H9 (cell line): Measurements from ENCODE around the gene PSMB3. TPM values are rescaled to one million over a fixed set of nuclear protein-coding genes. Genes with fewer than 3 reads are reported as not detected.

Source experiments
- DNase-seq: peaks from one replicate; pipeline ENCODE4 v3.0.0-alpha.2; 2017
- H2AFZ ChIP-seq: one replicate; pipeline ENCODE4 v1.6.1; 2013; ENCODE audit warnings: mild to moderate bottlenecking, low read length, control low read depth, moderate library complexity
- H2AK5ac ChIP-seq: 2 replicates; pipeline ENCODE4 v1.6.1; 2013; ENCODE audit warnings: low read length, control low read depth, mixed read lengths; ENCODE audit not compliant: insufficient read length
- H2BK120ac ChIP-seq: one replicate; pipeline ENCODE4 v1.6.1; 2013; ENCODE audit warnings: low read depth, mild to moderate bottlenecking, low read length, control low read depth, inconsistent platforms; ENCODE audit not compliant: poor library complexity, severe bottlenecking
- H2BK12ac ChIP-seq: 2 replicates; pipeline ENCODE4 v1.6.1; 2013; ENCODE audit warnings: low read length, control low read depth, mixed read lengths, low read depth; ENCODE audit not compliant: insufficient read length
- H2BK15ac ChIP-seq: 2 replicates; pipeline ENCODE4 v1.6.1; 2013; ENCODE audit warnings: low read depth, low read length, control low read depth
- H2BK20ac ChIP-seq: one replicate; pipeline ENCODE4 v1.6.1; 2013; ENCODE audit warnings: low read depth, mild to moderate bottlenecking, low read length, control low read depth, inconsistent platforms; ENCODE audit not compliant: poor library complexity, severe bottlenecking
- H2BK5ac ChIP-seq: 2 replicates; pipeline ENCODE4 v1.6.1; 2013; ENCODE audit warnings: low read length, control low read depth, mixed read lengths; ENCODE audit not compliant: insufficient read length
- H3K14ac ChIP-seq: 2 replicates; pipeline ENCODE4 v1.6.1; 2013; ENCODE audit warnings: low read length, control low read depth; ENCODE audit not compliant: insufficient read depth
- H3K18ac ChIP-seq: 2 replicates; pipeline ENCODE4 v1.6.1; 2013; ENCODE audit warnings: low read depth, mild to moderate bottlenecking, mixed read lengths, low read length, control low read depth; ENCODE audit not compliant: insufficient read length
- H3K23ac ChIP-seq: 2 replicates; pipeline ENCODE4 v1.6.1; 2013; ENCODE audit warnings: low read length, control low read depth, mixed read lengths, low read depth; ENCODE audit not compliant: insufficient read length
- H3K23me2 ChIP-seq: 2 replicates; pipeline ENCODE4 v1.6.1; 2013; ENCODE audit warnings: low read depth, mild to moderate bottlenecking, mixed read lengths, low read length, control low read depth; ENCODE audit not compliant: insufficient read length, poor library complexity, severe bottlenecking
- H3K27ac ChIP-seq: 2 replicates; pipeline ENCODE4 v1.5.1; 2013; ENCODE audit warnings: low read length, control low read depth, mixed read lengths, low read depth; ENCODE audit not compliant: insufficient read length
- H3K27me3 ChIP-seq: 2 replicates; pipeline ENCODE4 v1.6.1; 2013; ENCODE audit warnings: low read length, control low read depth, inconsistent platforms; ENCODE audit not compliant: insufficient read depth
- H3K4ac ChIP-seq: 2 replicates; pipeline ENCODE4 v1.6.1; 2013; ENCODE audit warnings: low read depth, mild to moderate bottlenecking, control low read depth, inconsistent platforms, low read length, moderate library complexity
- H3K4me1 ChIP-seq: 2 replicates; pipeline ENCODE4 v1.6.1; 2013; ENCODE audit warnings: low read length, control low read depth, inconsistent platforms; ENCODE audit not compliant: insufficient read depth
- H3K4me2 ChIP-seq: 2 replicates; pipeline ENCODE4 v1.6.1; 2013; ENCODE audit warnings: low read length, control low read depth, mixed read lengths; ENCODE audit not compliant: insufficient read length, insufficient read depth
- H3K56ac ChIP-seq: 2 replicates; pipeline ENCODE4 v1.6.1; 2013; ENCODE audit warnings: low read depth, mild to moderate bottlenecking, mixed read lengths, low read length, control low read depth; ENCODE audit not compliant: insufficient read length
- H3K79me1 ChIP-seq: 2 replicates; pipeline ENCODE4 v1.6.1; 2013; ENCODE audit warnings: low read depth, mild to moderate bottlenecking, moderate library complexity, low read length, control low read depth, inconsistent platforms; ENCODE audit not compliant: insufficient read depth, poor library complexity, severe bottlenecking
- H3K79me2 ChIP-seq: 2 replicates; pipeline ENCODE4 v1.6.1; 2013; ENCODE audit warnings: low read length, control low read depth, inconsistent platforms; ENCODE audit not compliant: insufficient read depth
- H3K9ac ChIP-seq: 2 replicates; pipeline ENCODE4 v1.6.1; 2013; ENCODE audit warnings: low read length, control low read depth, mixed read lengths; ENCODE audit not compliant: insufficient read length; ENCODE audit errors: extremely low read depth
- H3K9me3 ChIP-seq: one replicate; pipeline ENCODE4 v1.6.1; 2013; ENCODE audit warnings: low read depth, low read length, inconsistent platforms; ENCODE audit not compliant: control insufficient read depth
- H3T11ph ChIP-seq: one replicate; pipeline ENCODE4 v1.6.1; 2013; ENCODE audit warnings: mild to moderate bottlenecking, low read length, control low read depth, inconsistent platforms
- H4K20me1 ChIP-seq: one replicate; pipeline ENCODE4 v1.6.1; 2013; ENCODE audit not compliant: control insufficient read depth, insufficient read length, insufficient read depth
- H4K5ac ChIP-seq: 2 replicates; pipeline ENCODE4 v1.6.1; 2013; ENCODE audit warnings: low read depth, mild to moderate bottlenecking, mixed read lengths, low read length, control low read depth; ENCODE audit not compliant: insufficient read length
- H4K8ac ChIP-seq: replicated peaks from 2 replicates; pipeline ENCODE4 v1.6.1; 2013; ENCODE audit warnings: low read length, control low read depth, mixed read lengths, low read depth; ENCODE audit not compliant: insufficient read length
- H4K91ac ChIP-seq: 2 replicates; pipeline ENCODE4 v1.6.1; 2013; ENCODE audit warnings: low read depth, mild to moderate bottlenecking, moderate library complexity, mixed read lengths, low read length, control low read depth; ENCODE audit not compliant: insufficient read length
- H3K27ac Mint-ChIP-seq, 3 experiments: 2 replicates in 2 of 3; 3 replicates in 1 of 3; pipeline ENCODE4 v1.8.0; 2020 to 2021; ENCODE audit warnings: mixed read lengths in 3 of 3, mild to moderate bottlenecking in 1 of 3, moderate library complexity in 1 of 3
- H3K27me3 Mint-ChIP-seq: 2 replicates; pipeline ENCODE4 v1.8.0; 2021; ENCODE audit warnings: low read depth, mild to moderate bottlenecking, moderate library complexity, mixed read lengths
- H3K36me3 Mint-ChIP-seq, 3 experiments: 2 replicates in 2 of 3; 3 replicates in 1 of 3; pipeline ENCODE4 v1.8.0; 2020 to 2021; ENCODE audit warnings: low read depth in 3 of 3, mixed read lengths in 3 of 3; ENCODE audit not compliant: insufficient read depth in 1 of 3
- H3K4me1 Mint-ChIP-seq, 2 experiments: 2 replicates each; pipeline ENCODE4 v1.8.0; 2020; ENCODE audit warnings: mixed read lengths in 2 of 2
- H3K4me3 Mint-ChIP-seq, 2 experiments: 2 replicates in 1 of 2; 3 replicates in 1 of 2; pipeline ENCODE4 v1.8.0; 2020 to 2021; ENCODE audit warnings: mild to moderate bottlenecking in 2 of 2, mixed read lengths in 2 of 2, moderate library complexity in 1 of 2
- H3K9me3 Mint-ChIP-seq, 2 experiments: 2 replicates in 1 of 2; 3 replicates in 1 of 2; pipeline ENCODE4 v1.8.0; 2020; ENCODE audit warnings: mild to moderate bottlenecking in 2 of 2, mixed read lengths in 2 of 2, moderate library complexity in 1 of 2
- CTCF ChIP-seq: fragments of 200-600 bp; sonication (generic); conservative IDR thresholded peaks from 3 replicates; pipeline ENCODE4 v1.8.0; 2021; ENCODE audit warnings: antibody characterized with exemption, mild to moderate bottlenecking
- WGBS: extraction: QIAGEN DNeasy Blood & Tissue Kit; methylation state at CpG from one replicate; pipeline ENCODE4 v1.1.7; 2013; ENCODE audit warnings: missing lambda C conversion rate, low lambda C conversion rate, mixed read lengths; ENCODE audit not compliant: insufficient read length; ENCODE audit errors: extremely low coverage; 5-methylcytosine and 5-hydroxymethylcytosine counted together
- total RNA-seq: library from RNA; stranded (reverse); gene quantifications from 2 replicates; pipeline ENCODE4 v1.2.1, GENCODE V29; 2021

PSMB3 gene
- total RNA-seq, 1 experiment from 2014 or later = 242 TPM

DNA sequence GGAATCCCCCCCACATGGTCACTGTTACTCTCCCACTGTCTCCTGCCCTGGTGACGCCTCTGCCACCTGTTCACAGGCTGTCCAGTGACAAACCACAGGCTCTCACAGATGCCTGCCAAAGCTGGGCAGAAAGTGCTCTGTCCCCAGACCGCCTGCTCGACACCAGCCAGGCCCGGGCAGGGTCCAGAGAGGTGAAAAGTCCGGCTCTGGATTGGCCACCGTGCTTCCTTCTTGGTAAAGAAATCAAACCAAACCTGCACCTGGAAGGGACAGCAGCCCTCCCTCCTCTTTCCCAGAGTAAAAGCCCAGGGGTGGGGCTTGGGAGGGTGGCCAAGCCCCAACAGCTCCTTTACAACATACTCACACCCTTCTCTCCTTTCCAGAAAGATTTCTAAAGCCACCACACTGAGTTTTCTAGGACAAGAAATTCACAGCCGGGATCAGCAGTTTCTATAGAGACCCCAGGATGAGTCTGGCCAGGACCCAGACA, 10.6 kb upstream of the PSMB3 start:
- Histone ChIP-seq H3K4ac (no peak overlapping the region), H3K79me2 (peaks cover 59% of the 10 kb centered on the region), H3K4me2 (no peak overlapping the region), H2BK5ac (no peak overlapping the region), H2BK120ac (no peak overlapping the region), H2AFZ (no peak overlapping the region), H3K18ac (no peak overlapping the region), H3T11ph (no peak overlapping the region), H4K8ac (no peak overlapping the region), H4K91ac (no peak overlapping the region), H3K56ac (no peak overlapping the region), H2BK12ac (no peak overlapping the region), H3K27me3 (no peaks in the 10 kb centered on the region), H3K9ac (no peak overlapping the region), H3K27ac (no peak overlapping the region), H4K5ac (no peak overlapping the region), H3K79me1 (peaks cover 13% of the 10 kb centered on the region), H2AK5ac (no peak overlapping the region), H3K9me3 (no peaks in the 10 kb centered on the region), H3K23me2 (peaks cover 12% of the 10 kb centered on the region), H2BK15ac (no peak overlapping the region), H3K4me1 (peaks cover 5% of the 10 kb centered on the region; the same call in 1 of the 2 replicates), H2BK20ac (no peak overlapping the region), H3K14ac (no peak overlapping the region), H4K20me1 (no peaks in the 10 kb centered on the region), H3K23ac (no peak overlapping the region)
- Mint-ChIP-seq H3K27me3 (no peaks in the 10 kb centered on the region; the same call in none of the 2 replicates), H3K9me3 (no peaks in the 10 kb centered on the region; a peak in 1 of 5 replicates), H3K4me1 (peaks cover 46 to 61% of the 10 kb centered on the region in 2 experiments), H3K36me3 (peaks cover 27 to 50% (median 45%) of the 10 kb centered on the region in 3 experiments), H3K27ac (peak overlapping the region in 2 of 3 experiments; percentile 49 to 55; a peak in 2 of 7 replicates), H3K4me3 (no peak overlapping the region)
- no peak for TF ChIP-seq CTCF
- no CpG with 5 or more reads among the region's 7 CpGs for WGBS
- no peak for DNase-seq
